Germinal center (tissue), 1 donor: ENCODE measurements around the gene C10orf95.
"Not testable (repeated sequence)": the region's sequence is repeated elsewhere in the genome, so short reads cannot be mapped to it uniquely, and the experiment has no call there.

Source experiments
- DNase-seq: peaks from one replicate; pipeline ENCODE4 v3.0.0; 2012; ENCODE audit warnings: mixed read lengths, low spot score

Gene C10orf95

GRCh38 chr10:102463983-102464382, 12.6 kb upstream of the C10orf95 start:
- DNase-seq: no peak

- DNase-seq: no peak
These were observed 11.2 kb upstream of the C10orf95 start for GRCh38 chr10:102462512-102463054.

- peak; percentile 99 for DNase-seq
These were observed 10.1 kb upstream of the C10orf95 start for GRCh38 chr10:102461187-102462054.

- no peak for DNase-seq
These were observed 9.5 kb upstream of the C10orf95 start for GRCh38 chr10:102460836-102461186.

- no peak for DNase-seq
These were observed 7.3 kb upstream of the C10orf95 start for GRCh38 chr10:102458656-102459055.

- no peak for DNase-seq
These were observed 6.3 kb upstream of the C10orf95 start for GRCh38 chr10:102457591-102458150.

GRCh38 chr10:102455893-102456471, 4.6 kb upstream of the C10orf95 start:
- DNase-seq: no peak

- DNase-seq: not testable (repeated sequence)
These were observed 3.5 kb upstream of the C10orf95 start for GRCh38 chr10:102454662-102455487.

- no peak for DNase-seq
These were observed 2.2 kb upstream of the C10orf95 start for GRCh38 chr10:102453502-102453901.

GRCh38 chr10:102452672-102453340, 1.5 kb upstream of the C10orf95 start:
- no peak for DNase-seq

- peak; percentile 91 for DNase-seq
These were observed 804 bp downstream of the C10orf95 start for GRCh38 chr10:102450374-102451104.

GRCh38 chr10:102450124-102450373, 1.3 kb downstream of the C10orf95 start:
- DNase-seq: no peak

GRCh38 chr10:102449321-102450123, 1.8 kb downstream of the C10orf95 start:
- DNase-seq: peak; percentile 73

GRCh38 chr10:102444851-102445250, 6.5 kb downstream of the C10orf95 start:
- no peak for DNase-seq

GRCh38 chr10:102438374-102438773, 13.0 kb downstream of the C10orf95 start:
- no peak for DNase-seq

GRCh38 chr10:102437515-102437914, 13.8 kb downstream of the C10orf95 start:
- DNase-seq: no peak

- DNase-seq: no peak
These were observed 15.0 kb downstream of the C10orf95 start for GRCh38 chr10:102436312-102436711.

- no peak for DNase-seq
These were observed 15.7 kb downstream of the C10orf95 start for GRCh38 chr10:102435529-102436233.

- no peak for DNase-seq
These were observed 16.2 kb downstream of the C10orf95 start for GRCh38 chr10:102435133-102435497.
